Measurements from ENCODE around the gene CDKN2C. TPM values are rescaled to one million over a fixed set of nuclear protein-coding genes. Genes with fewer than 3 reads are reported as not detected.

The CDKN2C gene
- total RNA-seq, 1 experiment from 2014 or later: 0.31 TPM

DNA sequence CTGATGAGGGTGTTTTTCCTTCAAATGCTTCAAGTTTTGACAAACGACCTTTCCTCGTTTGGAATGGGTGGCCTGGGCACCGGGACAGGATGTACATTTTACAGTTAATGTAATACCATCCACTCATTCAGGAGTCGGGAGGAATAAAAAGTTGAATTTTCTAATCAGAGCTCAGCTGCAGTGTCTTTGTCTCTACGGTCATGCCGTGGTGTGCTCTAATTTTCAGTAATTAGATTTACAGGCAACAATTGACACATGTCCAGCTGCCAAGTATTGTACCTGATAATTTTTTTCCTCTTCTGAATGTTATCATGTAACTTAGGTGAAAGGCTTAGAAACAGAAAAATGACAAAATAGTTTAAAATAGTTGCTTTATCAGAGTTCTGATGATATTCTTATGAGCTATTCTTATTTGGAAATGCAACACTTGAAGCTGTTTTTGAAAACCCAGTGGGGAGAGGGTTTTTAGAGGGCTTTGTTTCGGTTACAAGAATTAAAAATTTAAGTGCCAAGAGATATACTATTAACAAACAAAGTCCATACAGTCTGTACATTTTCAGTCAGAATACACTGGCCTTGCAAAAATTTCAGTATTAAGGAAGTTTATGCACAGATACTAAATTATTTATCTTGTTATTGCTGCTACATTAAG is 1.0 kb downstream of the CDKN2C start:
- no peaks in the 10 kb centered on the region for H3K36me3 ChIP-seq (replicated peaks; ENCODE audit: control insufficient read depth, insufficient read depth, low read length)
- no peak for DNase-seq
- H3K4me3 ChIP-seq (ENCODE audit: insufficient read depth, low read depth, low read length): no peak overlapping the region
- peaks cover 97% of the 10 kb centered on the region for H3K27me3 ChIP-seq (ENCODE audit: control insufficient read depth, insufficient read depth, low read length)

DNA sequence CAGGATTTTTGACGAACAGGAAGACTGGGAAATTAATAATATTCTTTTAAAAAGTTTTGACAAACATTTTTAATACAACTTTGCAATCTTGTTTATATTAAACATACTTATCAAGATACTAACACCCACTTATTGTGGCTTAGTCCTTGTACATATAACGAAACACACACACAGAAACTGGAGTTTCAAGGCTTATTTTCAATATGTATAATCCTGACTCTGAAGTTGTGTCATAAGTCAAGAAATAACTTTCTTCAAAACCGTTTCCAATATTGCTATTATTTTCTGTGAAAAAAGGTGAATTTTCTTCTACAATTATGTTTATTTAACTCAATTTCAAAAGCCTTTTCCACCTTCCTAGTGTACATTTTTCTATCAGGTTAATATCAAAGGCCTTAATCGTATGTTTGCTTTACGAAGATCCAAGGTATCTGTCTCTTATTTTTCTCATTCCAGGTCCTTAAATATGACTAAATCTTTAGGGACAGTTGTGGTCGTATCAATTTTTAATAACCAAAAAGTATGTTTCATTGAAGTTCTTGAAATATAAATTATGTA is 1.8 kb downstream of the CDKN2C start:
- Histone ChIP-seq H3K27me3 (ENCODE audit: control insufficient read depth, insufficient read depth, low read length) (peaks cover 97% of the 10 kb centered on the region), H3K4me3 (ENCODE audit: insufficient read depth, low read depth, low read length) (no peak overlapping the region), H3K36me3 (replicated peaks; ENCODE audit: control insufficient read depth, insufficient read depth, low read length) (no peaks in the 10 kb centered on the region)
- no peak for DNase-seq

- DNase-seq: no peak
- no peaks in the 10 kb centered on the region for H3K36me3 ChIP-seq (replicated peaks; ENCODE audit: control insufficient read depth, insufficient read depth, low read length)
- no peak overlapping the region for H3K4me3 ChIP-seq (ENCODE audit: insufficient read depth, low read depth, low read length)
- H3K27me3 ChIP-seq (ENCODE audit: control insufficient read depth, insufficient read depth, low read length): peaks cover 97% of the 10 kb centered on the region
Measured at GRCh38 chr1:50972766-50973165, 2.7 kb downstream of the CDKN2C start.

DNA sequence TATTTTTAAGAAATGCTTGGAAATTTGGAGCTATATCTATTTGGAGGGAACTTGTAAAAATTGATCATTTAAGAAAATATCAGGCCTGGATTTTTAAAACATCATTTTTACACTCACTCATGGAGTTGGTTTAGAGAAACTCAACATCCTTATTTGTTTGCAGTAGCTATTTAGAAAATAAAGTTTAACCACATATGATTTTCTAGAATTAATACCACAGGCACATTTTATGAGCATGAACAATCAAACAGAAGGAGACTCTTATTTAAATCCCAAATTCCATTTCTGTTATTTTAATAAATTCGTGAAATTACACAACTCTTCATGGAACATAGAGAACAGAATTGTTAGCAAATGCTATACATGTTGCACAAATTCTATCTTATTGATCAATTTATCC is 3.2 kb downstream of the CDKN2C start:
- no peak for DNase-seq
- Histone ChIP-seq H3K36me3 (replicated peaks; ENCODE audit: control insufficient read depth, insufficient read depth, low read length) (no peaks in the 10 kb centered on the region), H3K4me3 (ENCODE audit: insufficient read depth, low read depth, low read length) (no peak overlapping the region), H3K27me3 (ENCODE audit: control insufficient read depth, insufficient read depth, low read length) (peaks cover 97% of the 10 kb centered on the region)

GRCh38 chr1:50973875-50974617 is 4.0 kb downstream of the CDKN2C start:
- Histone ChIP-seq H3K27me3 (ENCODE audit: control insufficient read depth, insufficient read depth, low read length) (peaks cover 99% of the 10 kb centered on the region), H3K4me3 (ENCODE audit: insufficient read depth, low read depth, low read length) (no peak overlapping the region), H3K36me3 (replicated peaks; ENCODE audit: control insufficient read depth, insufficient read depth, low read length) (no peaks in the 10 kb centered on the region)
- DNase-seq: peak; percentile 27

GRCh38 chr1:50974618-50974935 is 4.5 kb downstream of the CDKN2C start:
- Histone ChIP-seq H3K36me3 (replicated peaks; ENCODE audit: control insufficient read depth, insufficient read depth, low read length) (no peaks in the 10 kb centered on the region), H3K4me3 (ENCODE audit: insufficient read depth, low read depth, low read length) (no peak overlapping the region), H3K27me3 (ENCODE audit: control insufficient read depth, insufficient read depth, low read length) (peaks cover 99% of the 10 kb centered on the region)
- DNase-seq: no peak

DNA sequence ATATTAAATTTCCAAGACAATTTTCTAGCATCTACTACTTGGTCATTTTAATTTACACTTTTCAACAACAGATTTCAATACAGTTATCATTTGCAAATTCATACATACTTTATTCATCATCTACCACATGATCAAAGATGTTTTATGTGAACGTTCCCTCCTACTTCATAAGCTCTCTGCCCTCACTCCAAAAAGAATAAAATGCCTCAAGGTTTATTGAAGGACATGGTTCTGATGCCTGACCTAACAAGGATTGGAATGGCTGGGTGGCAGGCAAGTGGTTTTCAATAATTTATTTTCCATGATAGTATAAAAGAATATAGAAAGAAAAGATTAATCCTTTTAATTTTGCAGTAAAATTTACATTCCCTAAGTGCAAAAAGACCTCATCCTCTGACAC is 5.4 kb downstream of the CDKN2C start:
- Histone ChIP-seq H3K36me3 (replicated peaks; ENCODE audit: control insufficient read depth, insufficient read depth, low read length) (no peaks in the 10 kb centered on the region), H3K4me3 (ENCODE audit: insufficient read depth, low read depth, low read length) (no peak overlapping the region), H3K27me3 (ENCODE audit: control insufficient read depth, insufficient read depth, low read length) (peaks cover 99% of the 10 kb centered on the region)
- DNase-seq: no peak

DNA sequence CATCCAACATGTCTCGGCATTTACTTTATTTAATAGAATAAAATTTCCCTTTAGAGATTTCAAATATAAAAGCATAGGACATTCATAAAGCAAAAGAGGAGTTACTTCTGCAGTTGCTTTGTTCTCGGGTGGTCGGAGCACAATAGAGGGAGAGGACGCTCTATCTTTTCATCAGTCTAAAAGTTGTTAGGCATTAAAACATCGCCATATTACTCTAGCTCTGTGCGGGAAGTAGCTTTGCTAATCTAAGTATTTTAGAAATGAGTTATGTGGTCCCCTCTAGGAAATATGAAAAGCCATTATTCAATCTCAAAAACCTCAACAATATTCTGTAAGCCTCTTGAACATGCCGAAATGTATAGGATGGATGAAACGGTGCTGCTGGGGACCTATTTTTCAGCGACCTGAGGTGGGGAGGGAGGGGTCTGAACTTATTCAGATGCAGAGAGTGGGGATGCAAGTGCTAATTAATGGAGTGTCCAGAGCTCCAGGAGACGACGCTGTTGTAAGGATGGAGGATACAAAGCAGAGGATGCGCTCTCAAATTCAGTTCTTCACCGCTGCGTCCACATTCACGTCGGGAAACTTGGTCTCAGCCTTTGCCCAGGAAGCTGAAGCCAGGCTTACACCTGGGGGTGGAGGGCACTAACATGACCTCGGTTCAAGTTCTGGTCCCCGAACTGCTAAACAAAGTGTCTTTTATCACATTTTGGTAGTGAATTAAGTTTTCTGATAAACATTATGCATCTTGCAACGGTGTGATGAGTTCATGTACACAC is 6.3 kb downstream of the CDKN2C start:
- peak; percentile 46 for DNase-seq
- peaks cover 99% of the 10 kb centered on the region for H3K27me3 ChIP-seq (ENCODE audit: control insufficient read depth, insufficient read depth, low read length)

DNA sequence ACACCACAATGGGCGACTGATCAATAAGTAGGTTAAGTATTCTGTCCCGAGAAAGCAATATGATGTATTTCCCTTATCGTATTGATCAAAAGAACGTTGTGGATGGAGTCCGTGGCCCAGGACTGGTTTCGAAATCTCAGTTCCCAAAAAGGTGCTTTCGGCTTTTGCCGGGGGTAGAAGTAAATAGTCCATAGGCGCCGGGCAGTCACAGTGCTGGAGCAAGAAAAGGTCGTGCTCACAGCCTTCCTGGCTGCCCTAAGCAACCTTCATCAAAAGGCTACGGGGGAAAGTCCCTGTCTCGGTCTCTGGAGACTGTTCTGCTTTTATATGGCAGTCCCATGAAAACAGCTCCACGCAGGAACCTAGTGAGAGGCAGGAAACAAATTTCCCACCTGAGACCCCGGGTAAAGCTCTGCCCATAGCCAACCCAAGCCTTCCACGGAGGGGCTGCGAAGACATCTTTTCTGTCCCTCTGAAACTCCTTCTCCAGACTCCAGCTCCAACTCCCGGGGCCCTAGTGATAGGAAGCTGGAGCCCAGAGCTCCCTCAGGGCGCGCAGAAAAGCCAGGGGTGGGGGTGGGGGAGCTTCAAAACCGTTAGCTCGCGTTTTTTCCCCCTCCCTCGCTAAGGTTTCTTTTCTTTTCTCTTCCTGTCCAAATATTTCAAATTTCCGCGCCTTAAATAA is 7.0 kb downstream of the CDKN2C start:
- peak; percentile 50 for DNase-seq
- Histone ChIP-seq H3K27me3 (ENCODE audit: control insufficient read depth, insufficient read depth, low read length) (peaks cover 99% of the 10 kb centered on the region), H3K4me3 (ENCODE audit: insufficient read depth, low read depth, low read length) (peak overlapping the region; percentile 48), H3K36me3 (replicated peaks; ENCODE audit: control insufficient read depth, insufficient read depth, low read length) (no peaks in the 10 kb centered on the region)

More for the DNA sequence above, 6.3 kb downstream of the CDKN2C start:
- Histone ChIP-seq H3K36me3 (replicated peaks; ENCODE audit: control insufficient read depth, insufficient read depth, low read length) (no peaks in the 10 kb centered on the region), H3K4me3 (ENCODE audit: insufficient read depth, low read depth, low read length) (no peak overlapping the region)

DNA sequence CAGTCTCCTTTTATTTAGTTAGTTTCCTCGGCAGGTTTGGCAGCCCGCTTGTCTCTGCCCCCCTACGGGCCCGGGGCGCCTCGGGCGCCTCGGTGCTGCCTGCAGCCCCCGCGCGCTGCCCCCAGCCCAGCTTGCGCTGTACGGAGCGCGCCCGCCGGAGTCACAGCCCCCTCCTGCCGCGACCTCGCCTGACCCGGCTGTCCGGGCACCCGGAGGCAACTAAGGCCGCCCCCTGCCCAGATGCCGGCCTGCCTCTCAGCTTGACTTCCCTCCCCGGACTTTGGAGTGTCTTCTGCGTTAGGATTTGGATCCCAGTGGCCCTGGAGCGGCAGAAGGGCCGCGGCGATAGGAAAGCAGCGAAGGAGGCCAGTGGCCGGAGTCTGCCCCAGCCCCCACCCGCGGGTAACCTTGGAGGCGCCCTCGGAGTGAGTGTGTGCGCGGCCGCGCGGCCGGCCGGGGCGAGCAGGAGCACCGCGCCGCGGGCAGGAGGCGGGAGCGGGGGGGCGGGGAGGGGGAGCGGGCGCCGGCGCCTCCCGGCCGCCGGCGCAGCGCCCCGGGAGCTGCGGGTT is 7.6 kb downstream of the CDKN2C start:
- Histone ChIP-seq H3K36me3 (replicated peaks; ENCODE audit: control insufficient read depth, insufficient read depth, low read length) (no peaks in the 10 kb centered on the region), H3K4me3 (ENCODE audit: insufficient read depth, low read depth, low read length) (peak overlapping the region; percentile 48), H3K27me3 (ENCODE audit: control insufficient read depth, insufficient read depth, low read length) (peaks cover 99% of the 10 kb centered on the region)
- DNase-seq: peak; percentile 85

DNA sequence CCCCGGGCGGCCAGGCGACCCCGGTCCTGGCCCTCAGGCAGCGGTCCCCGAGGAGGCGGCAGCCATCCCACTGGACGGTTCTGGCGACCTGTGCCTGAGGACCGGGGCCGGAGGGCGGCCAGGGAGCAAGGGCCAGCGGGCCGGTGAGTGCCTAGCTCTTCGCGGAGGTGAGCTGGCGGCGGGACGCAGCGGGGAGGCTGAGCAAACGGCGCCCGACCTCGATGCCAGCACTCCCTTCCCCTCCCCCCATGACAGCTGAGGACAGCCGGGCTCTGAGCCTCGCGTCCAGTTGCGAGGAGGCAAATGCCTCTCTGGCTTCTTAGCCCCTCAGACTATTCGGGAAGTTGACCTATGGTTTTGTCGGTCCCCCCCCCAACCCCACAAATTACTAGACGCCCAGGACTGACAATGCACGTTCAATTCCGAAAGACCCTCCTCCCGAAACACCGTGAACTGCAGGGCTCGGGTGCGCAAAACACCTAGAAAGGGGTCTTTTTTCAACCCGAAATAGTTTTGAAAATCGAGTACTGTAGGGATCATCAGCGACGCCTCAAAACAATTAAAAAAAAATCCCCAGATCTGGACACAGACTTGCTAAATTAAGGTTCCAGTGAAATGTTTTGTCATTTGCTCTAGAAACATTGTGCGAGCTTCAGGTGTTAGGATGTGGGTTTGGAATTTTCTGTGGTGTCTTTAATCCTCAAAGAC is 8.3 kb downstream of the CDKN2C start:
- peak overlapping the region; percentile 48 for H3K4me3 ChIP-seq (ENCODE audit: insufficient read depth, low read depth, low read length)
- peak; percentile 89 for DNase-seq
- peaks cover 97% of the 10 kb centered on the region for H3K27me3 ChIP-seq (ENCODE audit: control insufficient read depth, insufficient read depth, low read length)
- H3K36me3 ChIP-seq (replicated peaks; ENCODE audit: control insufficient read depth, insufficient read depth, low read length): no peaks in the 10 kb centered on the region

DNA sequence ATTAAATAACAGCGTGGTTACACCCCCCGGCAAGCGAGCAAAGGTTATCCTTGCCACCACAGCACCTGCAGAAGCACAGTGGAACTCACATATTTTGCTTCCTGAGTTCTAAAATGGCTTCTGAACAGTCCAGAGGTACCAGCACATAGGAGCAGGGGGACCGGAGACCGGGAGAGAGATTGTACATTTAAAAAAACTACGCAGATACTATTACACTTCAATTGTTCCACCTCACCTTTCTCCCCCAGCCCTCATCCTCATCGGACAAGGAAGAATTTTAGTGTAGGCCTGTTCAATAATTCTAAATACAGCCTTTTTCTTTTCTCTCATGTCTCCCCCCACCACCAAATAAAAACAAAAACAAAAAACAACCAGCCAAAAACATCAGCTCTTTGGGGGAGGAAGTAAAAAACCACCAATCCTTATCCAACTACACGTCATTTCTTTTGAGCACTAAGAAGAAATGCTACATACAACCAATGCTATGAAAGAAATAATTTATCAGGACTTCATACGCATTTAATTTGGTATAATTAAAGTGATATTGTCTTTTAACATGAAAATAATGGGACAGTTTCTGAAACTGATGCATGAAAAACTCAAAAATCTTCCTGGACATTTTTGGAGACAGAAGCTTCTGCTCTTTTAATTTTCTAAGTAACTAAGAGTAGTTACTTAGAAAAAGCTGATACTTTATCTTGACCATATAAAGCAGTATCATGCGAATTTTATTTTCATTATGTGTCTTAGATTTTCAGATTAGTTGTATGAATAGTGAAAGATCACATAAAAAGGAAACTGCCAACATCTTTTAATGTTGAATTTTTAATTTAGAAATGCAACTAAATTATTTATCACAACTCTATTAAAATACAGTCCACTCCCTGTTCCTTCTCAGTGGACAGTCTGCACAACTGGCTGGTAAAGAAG is 9.1 kb downstream of the CDKN2C start:
- DNase-seq: peak; percentile 27
- no peak overlapping the region for H3K4me3 ChIP-seq (ENCODE audit: insufficient read depth, low read depth, low read length)
- H3K27me3 ChIP-seq (ENCODE audit: control insufficient read depth, insufficient read depth, low read length): peaks cover 94% of the 10 kb centered on the region
- H3K36me3 ChIP-seq (replicated peaks; ENCODE audit: control insufficient read depth, insufficient read depth, low read length): no peaks in the 10 kb centered on the region

DNA sequence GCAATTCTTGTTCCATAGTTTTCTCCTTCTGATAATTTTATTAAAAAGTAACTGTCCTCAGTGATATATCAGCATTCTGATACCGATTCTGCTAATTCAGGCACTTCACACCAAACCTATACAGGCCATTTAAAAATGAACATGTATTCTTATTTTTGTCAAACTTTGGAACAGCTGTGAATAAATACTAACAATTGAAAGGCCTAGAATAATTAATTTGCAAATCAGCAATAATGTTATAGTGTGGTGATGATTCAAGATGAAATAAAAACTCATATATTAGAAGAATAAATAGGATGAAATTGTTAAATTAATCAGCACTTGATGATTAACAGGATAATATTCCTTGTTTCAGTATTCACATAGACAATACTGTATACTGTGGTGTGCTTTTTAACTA is 9.9 kb downstream of the CDKN2C start:
- peaks cover 90% of the 10 kb centered on the region for H3K27me3 ChIP-seq (ENCODE audit: control insufficient read depth, insufficient read depth, low read length)
- H3K36me3 ChIP-seq (replicated peaks; ENCODE audit: control insufficient read depth, insufficient read depth, low read length): no peaks in the 10 kb centered on the region
- H3K4me3 ChIP-seq (ENCODE audit: insufficient read depth, low read depth, low read length): no peak overlapping the region
- DNase-seq: no peak

All from H7 (cell line).